Heart right ventricle (tissue), 16 donors: ENCODE measurements around the gene C3orf49. TPM values are rescaled to one million over a fixed set of nuclear protein-coding genes. Genes with fewer than 3 reads are reported as not detected.

Source experiments
- ATAC-seq, 8 donors: fragments of 200-7000 bp; cut with Tn5 transposase; one replicate each; pipeline ENCODE4 v1.9.1; 2020; ENCODE audit warnings: mild to moderate bottlenecking in 8 of 8, moderate library complexity in 8 of 8, moderate number of reproducible peaks in 1 of 8
- DNase-seq, 2 donors: peaks; one replicate each; pipeline ENCODE4 v3.0.0-alpha.2; 2020
- H3K27ac ChIP-seq, 10 donors: fragments of 200-600 bp; sonication (generic) in 2 of 10; one replicate each; pipeline versions ENCODE4 v1.5.0 to v1.8.0; 2020 to 2022; ENCODE audit warnings: mild to moderate bottlenecking in 3 of 10
- H3K27me3 ChIP-seq, 7 donors: fragments of 200-600 bp; one replicate each; pipeline ENCODE4 v1.8.0; 2021 to 2022; ENCODE audit warnings: mild to moderate bottlenecking in 2 of 7
- H3K36me3 ChIP-seq, 9 donors: fragments of 200-600 bp; sonication (generic) in 1 of 9; one replicate each; pipeline versions ENCODE4 v1.5.0 to v1.8.0; 2020 to 2022; ENCODE audit warnings: mild to moderate bottlenecking in 2 of 9
- H3K4me1 ChIP-seq, 9 donors: fragments of 200-600 bp; sonication (generic) in 1 of 9; one replicate each; pipeline versions ENCODE4 v1.5.0 to v1.8.0; 2020 to 2022; ENCODE audit warnings: mild to moderate bottlenecking in 4 of 9
- H3K4me3 ChIP-seq, 10 donors: fragments of 200-600 bp; sonication (generic) in 2 of 10; one replicate each; pipeline versions ENCODE4 v1.5.0 to v1.8.0; 2020 to 2022; ENCODE audit warnings: mild to moderate bottlenecking in 7 of 10, moderate library complexity in 2 of 10
- H3K9me3 ChIP-seq, 11 donors: fragments of 200-600 bp in 10 of 11; sonication (generic) in 2 of 11; one replicate each; pipeline versions ENCODE4 v1.5.0 to v1.8.0; 2013 to 2022; ENCODE audit warnings: mild to moderate bottlenecking in 2 of 11, control low read depth in 1 of 11, moderate library complexity in 1 of 11
- WGBS, 2 donors: extraction: QIAGEN DNeasy Blood & Tissue Kit; methylation state at CpG; one replicate each; pipeline ENCODE4 v1.1.7; 2013; ENCODE audit warnings: inconsistent platforms in 1 of 2; 5-methylcytosine and 5-hydroxymethylcytosine counted together
- intact Hi-C, 10 donors: fragments of 100-400 bp; cut with DNase I; formaldehyde crosslinking; loops; one replicate each; pipeline versions ENCODE4 v1.11.1 to v1.14.2; 2022
- polyA plus RNA-seq, 2 donors: library from polyadenylated mRNA; stranded (reverse); fragments of 200-250 nt; gene quantifications; one replicate each; pipeline ENCODE4 v1.2.3, GENCODE V29; 2013
- total RNA-seq, 10 donors: library from RNA; stranded (reverse); fragmentation: NEBNext Ultra II Directional in 3 of 10; extraction: Animal tissue kit (Norgen Biotek cat#: 25700) in 3 of 10; gene quantifications; one replicate each; pipeline versions ENCODE4 v1.2.1 to v1.2.4, GENCODE V29; 2021 to 2023
- TF ChIP-seq, protein P1 (sequence below), 9 donors: fragments of 200-600 bp; sonication (generic) in 2 of 9; IDR thresholded peaks; one replicate each; pipeline versions ENCODE4 v1.5.0 to v1.8.0; 2021 to 2022; ENCODE audit warnings: antibody characterized with exemption in 9 of 9, mild to moderate bottlenecking in 5 of 9, moderate library complexity in 1 of 9
- donor health status: Arrhythmogenic right ventricular cardiomyopathy.
- donor health status: ischemic (EF 13 %, LVEDD 7.1; RV severe dilation, severe dysfunction).
- donor health status: healthy with polysubstance abuse.
- donor health status: DM: no; HTN: yes; CAD: no.
- donor health status: DM: no; HTN: no; CAD: no.
- donor health status: ischemic (EF 25% LVEDD 6.9; RV normal size, moderate dysfunction).
- donor health status: ischemic (EF 25% LVEDD 5.7; RV mildly dilated, moderate dysfunction).
- donor health status: healthy.
- donor health status: DM: yes; HTN: yes; CAD: no.
- donor health status: Ischemic cardiomyopathy.
- donor health status: ischemic (EF 35%, LVEDD 5.7; RV mildly dilated, moderate dysfunction).
- donor health status: nonischemic (EF 11% LVEDD 7.7; RV severe dilation, severe dysfunction).
- donor health status: DM: yes; HTN: yes; CAD: no.
- donor health status: PGD.
- donor health status: ischemic (EF 29% LVEDD 5.4; RV normal size, mild dysfunction).
- donor health status: nonischemic (EF 23%, LVEDD 6.1; RV moderate dilation, normal function).

C3orf49 gene
- total and polyA plus RNA-seq, 12 donors: not detected

DNA sequence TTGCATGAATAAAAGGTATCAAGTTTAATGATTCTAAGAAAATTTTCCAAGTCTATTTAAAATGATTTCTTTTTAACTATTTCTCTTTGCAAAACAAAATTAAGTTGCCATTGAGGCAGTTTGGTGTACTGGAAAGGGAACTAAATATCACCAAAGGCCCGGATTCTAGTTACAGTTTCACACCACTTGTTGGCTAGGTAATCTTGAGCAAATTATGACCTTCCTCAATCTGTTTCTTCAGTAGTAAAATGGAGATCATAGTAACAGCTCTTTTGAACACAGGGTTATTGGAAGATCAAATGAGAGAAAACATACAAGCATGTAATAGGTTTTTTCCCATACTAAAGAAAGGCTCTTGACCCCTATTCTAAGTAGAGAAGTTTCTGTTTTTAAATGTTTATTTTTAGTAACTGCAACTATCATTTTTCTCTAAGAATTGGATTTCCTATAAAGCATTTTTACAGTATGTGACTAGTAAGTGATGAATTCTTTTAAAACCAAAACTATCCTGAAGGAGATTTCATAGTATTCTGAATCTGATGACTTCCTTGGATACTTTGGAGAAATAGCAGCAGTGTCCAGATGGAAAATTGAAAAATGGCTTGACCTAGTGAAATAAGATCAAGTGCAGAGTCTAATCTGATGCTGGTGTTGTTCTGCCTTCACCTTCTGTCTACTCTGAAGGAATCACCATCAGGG lies 77.4 kb downstream of the C3orf49 start:
- TF ChIP-seq, protein P1, sequence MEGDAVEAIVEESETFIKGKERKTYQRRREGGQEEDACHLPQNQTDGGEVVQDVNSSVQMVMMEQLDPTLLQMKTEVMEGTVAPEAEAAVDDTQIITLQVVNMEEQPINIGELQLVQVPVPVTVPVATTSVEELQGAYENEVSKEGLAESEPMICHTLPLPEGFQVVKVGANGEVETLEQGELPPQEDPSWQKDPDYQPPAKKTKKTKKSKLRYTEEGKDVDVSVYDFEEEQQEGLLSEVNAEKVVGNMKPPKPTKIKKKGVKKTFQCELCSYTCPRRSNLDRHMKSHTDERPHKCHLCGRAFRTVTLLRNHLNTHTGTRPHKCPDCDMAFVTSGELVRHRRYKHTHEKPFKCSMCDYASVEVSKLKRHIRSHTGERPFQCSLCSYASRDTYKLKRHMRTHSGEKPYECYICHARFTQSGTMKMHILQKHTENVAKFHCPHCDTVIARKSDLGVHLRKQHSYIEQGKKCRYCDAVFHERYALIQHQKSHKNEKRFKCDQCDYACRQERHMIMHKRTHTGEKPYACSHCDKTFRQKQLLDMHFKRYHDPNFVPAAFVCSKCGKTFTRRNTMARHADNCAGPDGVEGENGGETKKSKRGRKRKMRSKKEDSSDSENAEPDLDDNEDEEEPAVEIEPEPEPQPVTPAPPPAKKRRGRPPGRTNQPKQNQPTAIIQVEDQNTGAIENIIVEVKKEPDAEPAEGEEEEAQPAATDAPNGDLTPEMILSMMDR (IDR thresholded peaks at IDR 0.05): no peak
- DNase-seq (no peak), ATAC-seq (no peak)
- no peaks in the 10 kb centered on the region for H3K9me3 ChIP-seq
- intact Hi-C loops: no loop called here
- no peak overlapping the region for H3K27ac ChIP-seq
- peaks cover 0 to 38% (median 0%) of the 10 kb centered on the region in 9 donors for H3K36me3 ChIP-seq
- peaks cover 0 to 45% (median 24%) of the 10 kb centered on the region in 9 donors for H3K4me1 ChIP-seq
- no peaks in the 10 kb centered on the region for H3K27me3 ChIP-seq
- no peak overlapping the region for H3K4me3 ChIP-seq
- 78 to 91% methylated on average over 1 of the region's 1 CpG for WGBS, 2 donors

Other genes with a start within 250 kb of the C3orf49 start
- gene SNTN, start 166.6 kb upstream of the C3orf49 start, total RNA-seq: not detected
- gene SNTN, start 166.6 kb upstream of the C3orf49 start, polyA plus RNA-seq: not detected
- gene THOC7, start 44.5 kb downstream of the C3orf49 start, total RNA-seq: 10 to 100 TPM; 71.3 to 97.8 (median 79.4) TPM
- 100 to 1,000 TPM in 1 of 2 donors, 10 to 100 TPM in 1; 75.2 to 204 TPM for gene THOC7, start 44.5 kb downstream of the C3orf49 start, polyA plus RNA-seq
- 10 to 100 TPM; 13.3 to 31.0 (median 22.4) TPM for gene ATXN7, start 44.6 kb downstream of the C3orf49 start, total RNA-seq
- gene ATXN7, start 44.6 kb downstream of the C3orf49 start, polyA plus RNA-seq: 1 to 10 TPM; 1.7 to 5.0 TPM
- not detected for gene SCAANT1, start 93.1 kb downstream of the C3orf49 start, total RNA-seq
- not detected for gene SCAANT1, start 93.1 kb downstream of the C3orf49 start, polyA plus RNA-seq
- gene PSMD6, start 204.2 kb downstream of the C3orf49 start, total RNA-seq: 100 to 1,000 TPM in 1 of 10 donors, 10 to 100 TPM in 9; 76.6 to 103 (median 87.5) TPM
- gene PSMD6, start 204.2 kb downstream of the C3orf49 start, polyA plus RNA-seq: 10 to 100 TPM; 39.0 to 85.3 TPM